HepG2 (cell line): ENCODE data around the gene MCM8. TPM values are rescaled to one million over a fixed set of nuclear protein-coding genes. Genes with fewer than 3 reads are reported as not detected.

Experiments
- AHDC1 ChIP-seq: sonication (generic); formaldehyde crosslinking; IDR thresholded peaks from 2 replicates; pipeline ENCODE4 v1.5.1; 2020; ENCODE audit warnings: mild to moderate bottlenecking, missing genetic modification reagents, borderline replicate concordance
- EZH2 ChIP-seq: conservative IDR thresholded peaks from 2 replicates; pipeline ENCODE4 v1.6.1; 2012; ENCODE audit warnings: mild to moderate bottlenecking, low read depth, low read length, moderate library complexity
- JDP2 ChIP-seq: sonication (generic); formaldehyde crosslinking; IDR thresholded peaks from 2 replicates; pipeline ENCODE4 v1.8.1; 2022; ENCODE audit warnings: missing genetic modification reagents, borderline replicate concordance
- MLX ChIP-seq: IDR thresholded peaks from 2 replicates; pipeline ENCODE4 v1.6.1; 2016
- PATZ1 ChIP-seq: sonication (generic); formaldehyde crosslinking; IDR thresholded peaks from 2 replicates; pipeline ENCODE4 v1.4.0; 2020; ENCODE audit warnings: missing genetic modification reagents
- RFXAP ChIP-seq: sonication (generic); formaldehyde crosslinking; IDR thresholded peaks from 2 replicates; pipeline ENCODE4 v1.4.0; 2020; ENCODE audit warnings: missing genetic modification reagents, borderline replicate concordance
- SMAD9 ChIP-seq: sonication (generic); formaldehyde crosslinking; IDR thresholded peaks from 2 replicates; pipeline ENCODE4 v1.5.1; 2020; ENCODE audit warnings: mild to moderate bottlenecking, missing genetic modification reagents
- ZBTB42 ChIP-seq: sonication (generic); formaldehyde crosslinking; IDR thresholded peaks from 2 replicates; pipeline ENCODE4 v1.5.0; 2020; ENCODE audit warnings: mild to moderate bottlenecking, missing genetic modification reagents
- ZNF24 ChIP-seq: fragments of 450-650 bp; IDR thresholded peaks from 2 replicates; pipeline ENCODE4 v1.6.1; 2017; ENCODE audit warnings: antibody characterized with exemption, mild to moderate bottlenecking
- ZNF646 ChIP-seq: sonication (generic); formaldehyde crosslinking; IDR thresholded peaks from 2 replicates; pipeline ENCODE4 v1.9.0; 2021; ENCODE audit warnings: mild to moderate bottlenecking, missing genetic modification reagents
- ZNF672 ChIP-seq: sonication (generic); formaldehyde crosslinking; IDR thresholded peaks from 2 replicates; pipeline ENCODE4 v1.8.1; 2022; ENCODE audit warnings: missing genetic modification reagents
- ZNF781 ChIP-seq: sonication (generic); formaldehyde crosslinking; IDR thresholded peaks from 2 replicates; pipeline ENCODE4 v1.5.1; 2020; ENCODE audit warnings: borderline replicate concordance, mild to moderate bottlenecking, missing genetic modification reagents; ENCODE audit errors: not compliant biosample characterization
- polyA plus RNA-seq, 8 experiments: library from polyadenylated mRNA; depleted of rRNA in 3 of 8; stranded (reverse) in 7 of 8; unstranded in 1 of 8; fragments of >200 nt; fragmentation: Illumina TruSeq in 4 of 8; extraction: Trizol in 4 of 8; gene quantifications; 2 replicates each; pipeline versions ENCODE4 v1.2.1 to v1.2.3, GENCODE V29; 2011 to 2016; ENCODE audit warnings: low read depth in 4 of 8, missing spikeins in 1 of 8, mixed read lengths in 1 of 8; ENCODE audit not compliant: insufficient read depth in 1 of 8
- total RNA-seq, 5 experiments: library from RNA; depleted of rRNA; stranded (reverse); fragments of >200 nt; fragmentation: Illumina TruSeq; extraction: Trizol; gene quantifications; 2 replicates each; pipeline ENCODE4 v1.2.3, GENCODE V29; 2016; ENCODE audit warnings: low read depth in 1 of 5

Gene MCM8
- total and polyA plus RNA-seq, 2 of the 13 experiments (the other 11 are each of a cell fraction or from before 2014, with no cell fraction given): 11.5 to 59.3 TPM

GRCh38 chr20:5950271-5951031 lies at the start of gene MCM8, which contains the start of gene TRMT6 (continued):
- TF ChIP-seq AHDC1 (CRISPR knock-in tag) (0 out of 2 replicates have a peak, but pooled peaks have one; percentile 77), SMAD9 (CRISPR knock-in tag) (peak; percentile 82), RFXAP (CRISPR knock-in tag) (peak; percentile 82; the same call in 1 of the 2 replicates), ZNF646 (0 out of 2 replicates have a peak, but pooled peaks have one; percentile 33), EZH2 (no peak), ZNF781 (CRISPR knock-in tag) (peak; percentile 43), MLX (CRISPR knock-in tag) (no peak), ZBTB42 (CRISPR knock-in tag) (peak; percentile 73; the same call in 1 of the 2 replicates), PATZ1 (CRISPR knock-in tag) (peak; percentile 91), JDP2 (CRISPR knock-in tag) (no peak; the same call in 1 of the 2 replicates), ZNF24 (no peak), ZNF672 (CRISPR knock-in tag) (no peak)
